PC-3 (cell line): ENCODE data around the gene CAMK2A. TPM values are rescaled to one million over a fixed set of nuclear protein-coding genes. Genes with fewer than 3 reads are reported as not detected.

Experiments
- ATAC-seq: fragments of 200-7000 bp; cut with Tn5 transposase; 2 replicates; pipeline ENCODE4 v1.9.1; 2020; ENCODE audit warnings: mild to moderate bottlenecking, moderate library complexity
- BruUV-seq: library from RNA; stranded (reverse); fragments of 400-500 nt; replicated peaks from 2 replicates; lab custom pipeline; 2021; lab: Mats Ljungman, UMichigan
- CTCF ChIA-PET: fragments of 300-600 bp; sonication (Branson Sonifier 250); formaldehyde crosslinking; loops from one replicate; lab custom pipeline; 2022; ENCODE audit warnings: antibody characterized with exemption; lab: Charles Lee
- POLR2A ChIA-PET: fragments of 300-600 bp; sonication (Branson Sonifier 250); formaldehyde crosslinking; loops from one replicate; lab custom pipeline; 2022; ENCODE audit warnings: antibody characterized with exemption; ENCODE audit not compliant: unreplicated experiment; lab: Charles Lee
- DNase-seq: peaks from one replicate; pipeline ENCODE4 v3.0.0-alpha.2; 2015
- H2AFZ ChIP-seq: fragments of 300-600 bp; sonication (generic); 2 replicates; pipeline ENCODE4 v1.6.0; 2016; ENCODE audit warnings: antibody characterized with exemption, low read length
- H3F3A ChIP-seq: fragments of 300-600 bp; sonication (generic); one replicate; pipeline ENCODE4 v1.6.0; 2017; ENCODE audit warnings: antibody characterized with exemption, low read length, control low read depth, mild to moderate bottlenecking; ENCODE audit not compliant: unreplicated experiment
- H3K27ac ChIP-seq: fragments of 300-600 bp; sonication (generic); 2 replicates; pipeline ENCODE4 v1.5.1; 2016; ENCODE audit warnings: mild to moderate bottlenecking, low read length
- H3K27me3 ChIP-seq: fragments of 300-600 bp; sonication (generic); 2 replicates; pipeline ENCODE4 v1.6.1; 2016; ENCODE audit warnings: low read length, mixed read lengths
- H3K36me3 ChIP-seq: fragments of 300-600 bp; sonication (generic); 2 replicates; pipeline ENCODE4 v1.6.1; 2016; ENCODE audit warnings: low read depth, mixed run types, low read length, mixed read lengths
- H3K4me1 ChIP-seq: fragments of 300-600 bp; sonication (generic); 2 replicates; pipeline ENCODE4 v1.5.1; 2016; ENCODE audit warnings: low read length; ENCODE audit not compliant: insufficient read depth
- H3K4me2 ChIP-seq: fragments of 300-600 bp; sonication (generic); 2 replicates; pipeline ENCODE4 v1.6.0; 2016; ENCODE audit warnings: low read length
- H3K4me3 ChIP-seq: fragments of 300-600 bp; sonication (generic); 2 replicates; pipeline ENCODE4 v1.5.1; 2016; ENCODE audit warnings: mild to moderate bottlenecking, low read length, mixed read lengths
- H3K79me2 ChIP-seq: fragments of 300-600 bp; sonication (generic); 2 replicates; pipeline ENCODE4 v1.6.1; 2017; ENCODE audit warnings: low read length, mixed read lengths
- H3K9ac ChIP-seq: fragments of 300-600 bp; sonication (generic); 2 replicates; pipeline ENCODE4 v1.6.0; 2016; ENCODE audit warnings: mild to moderate bottlenecking, low read length
- H3K9me2 ChIP-seq: fragments of 300-600 bp; sonication (generic); replicated peaks from 2 replicates; pipeline ENCODE4 v1.6.1; 2016; ENCODE audit warnings: mixed run types, low read length, mixed read lengths
- H3K9me3 ChIP-seq: fragments of 300-600 bp; sonication (generic); 2 replicates; pipeline ENCODE4 v1.6.1; 2016; ENCODE audit warnings: low read length, mixed read lengths
- H4K20me1 ChIP-seq: fragments of 300-600 bp; sonication (generic); 2 replicates; pipeline ENCODE4 v1.6.1; 2016; ENCODE audit warnings: low read length, mixed read lengths
- CTCF ChIP-seq: fragments of 300-600 bp; sonication (generic); conservative IDR thresholded peaks from 2 replicates; pipeline ENCODE4 v1.5.1; 2017; ENCODE audit warnings: antibody characterized with exemption, low read depth, mild to moderate bottlenecking, low read length
- EZH2 ChIP-seq: fragments of 300-600 bp; sonication (generic); IDR thresholded peaks from one replicate; pipeline ENCODE4 v1.6.1; 2017; ENCODE audit warnings: antibody characterized with exemption, mild to moderate bottlenecking, low read length; ENCODE audit not compliant: unreplicated experiment
- EZH2phosphoT487 ChIP-seq: fragments of 300-600 bp; sonication (generic); IDR thresholded peaks from 2 replicates; pipeline ENCODE4 v1.6.1; 2018; ENCODE audit warnings: mild to moderate bottlenecking, antibody characterized with exemption, low read length, borderline replicate concordance
- intact Hi-C: fragments of 100-400 bp; cut with micrococcal nuclease; formaldehyde crosslinking; loops from 2 replicates; pipeline ENCODE4 v1.9.0; 2023
- total RNA-seq: library from RNA; depleted of rRNA; stranded (reverse); fragments of >200 nt; gene quantifications from 2 replicates; pipeline ENCODE4 v1.2.3, GENCODE V29; 2014

The CAMK2A gene
- total RNA-seq, 1 experiment from 2014 or later, result 0.15 TPM

DNA sequence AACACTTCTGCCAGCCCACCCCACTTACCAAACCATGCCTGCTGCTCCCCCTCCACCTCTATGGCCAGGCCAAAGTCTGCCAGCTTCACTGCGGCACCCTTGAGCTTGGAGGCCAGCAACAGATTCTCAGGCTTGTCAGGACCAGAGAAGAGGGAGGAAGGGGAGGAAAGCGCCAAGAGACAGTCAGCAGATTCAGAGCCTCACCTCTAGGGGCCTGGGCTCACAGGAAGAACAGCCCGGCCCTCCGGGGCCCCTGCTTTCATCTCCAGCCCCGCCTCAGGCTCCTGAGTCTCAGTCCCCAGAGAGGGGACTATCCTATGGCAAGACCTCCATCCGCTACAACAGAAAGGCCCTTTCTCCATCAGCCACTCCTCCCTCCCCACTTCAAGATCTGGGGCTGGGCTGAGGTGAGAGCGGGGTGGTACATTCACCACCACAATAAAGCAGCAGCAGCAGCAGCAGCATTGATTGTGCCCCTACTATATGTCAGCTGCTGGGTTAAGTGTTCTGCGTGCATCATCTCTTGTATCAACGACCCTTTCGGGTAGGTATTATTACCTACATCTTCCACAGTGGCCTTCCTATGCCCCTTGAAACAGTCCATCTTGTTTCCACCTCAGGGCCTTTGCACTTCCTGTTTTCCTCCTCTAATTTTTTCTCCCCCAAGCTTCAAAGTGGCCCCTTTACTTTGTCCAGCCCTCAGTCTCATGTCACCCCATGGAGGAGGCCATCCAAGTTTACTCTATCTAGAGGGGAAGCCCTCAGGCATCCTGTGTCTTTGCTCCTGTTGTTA is 36.0 kb downstream of the CAMK2A start:
- CTCF ChIA-PET, result no interaction called here
- ATAC-seq, result no peak
- no peaks in the 10 kb centered on the region for H3K9me2 ChIP-seq

DNA sequence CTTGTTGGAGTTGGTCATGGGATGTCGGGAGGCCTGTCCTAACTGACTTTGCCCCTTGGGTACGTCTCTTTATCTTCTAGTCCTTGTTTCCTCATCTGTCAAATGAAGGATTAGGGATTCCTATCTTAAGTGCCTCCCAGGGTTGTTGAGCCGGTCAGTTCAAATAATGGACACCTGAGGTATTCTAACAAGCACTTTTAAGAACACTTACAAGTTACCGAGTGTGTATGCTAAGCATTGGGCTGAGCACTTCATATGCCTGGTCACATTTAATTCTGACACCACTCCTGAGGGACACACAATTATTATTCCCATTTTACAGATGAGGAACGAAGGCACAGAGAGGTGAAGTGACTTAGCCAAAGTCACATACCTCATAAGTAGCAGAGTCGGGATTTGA is 37.1 kb downstream of the CAMK2A start:
- no peaks in the 10 kb centered on the region for H4K20me1 ChIP-seq
- no peak for DNase-seq
- H3K4me2 ChIP-seq, result no peak overlapping the region
- H3K79me2 ChIP-seq, result no peaks in the 10 kb centered on the region
- H3K9me2 ChIP-seq, result no peaks in the 10 kb centered on the region
- BruUV-seq, result no TSS peak
- POLR2A ChIA-PET, result interaction anchor here (0.6 kb wide), 1 partner anchor 16 kb away, joined by 3 read pairs; no protein-coding TSS in a partner anchor
- TF ChIP-seq EZH2 (no peak), CTCF (no peak), EZH2phosphoT487 (no peak)
- no peaks in the 10 kb centered on the region for H3F3A ChIP-seq
- intact Hi-C loops, result no loop called here
- H3K27me3 ChIP-seq, result no peaks in the 10 kb centered on the region
- no peak overlapping the region for H3K9ac ChIP-seq
- H3K4me1 ChIP-seq, result no peaks in the 10 kb centered on the region
- H3K9me3 ChIP-seq, result no peaks in the 10 kb centered on the region
- H3K27ac ChIP-seq, result no peak overlapping the region
- H3K36me3 ChIP-seq, result no peaks in the 10 kb centered on the region
- H3K4me3 ChIP-seq, result no peak overlapping the region
- no peak for ATAC-seq
- CTCF ChIA-PET, result no interaction called here
- H2AFZ ChIP-seq, result no peak overlapping the region

More for the DNA sequence above, 36.0 kb downstream of the CAMK2A start:
- Histone ChIP-seq H3K36me3 (no peaks in the 10 kb centered on the region), H3K27me3 (no peaks in the 10 kb centered on the region), H3K27ac (no peak overlapping the region), H3K79me2 (no peaks in the 10 kb centered on the region), H3K4me1 (no peaks in the 10 kb centered on the region), H3K9ac (no peak overlapping the region), H3K4me2 (no peak overlapping the region), H2AFZ (no peak overlapping the region), H3F3A (no peaks in the 10 kb centered on the region), H3K4me3 (no peak overlapping the region), H3K9me3 (no peaks in the 10 kb centered on the region), H4K20me1 (no peaks in the 10 kb centered on the region)
- intact Hi-C loops, result no loop called here
- no peak for DNase-seq
- TF ChIP-seq EZH2phosphoT487 (no peak), EZH2 (no peak), CTCF (no peak)
- no TSS peak for BruUV-seq
- POLR2A ChIA-PET, result no interaction called here

DNA sequence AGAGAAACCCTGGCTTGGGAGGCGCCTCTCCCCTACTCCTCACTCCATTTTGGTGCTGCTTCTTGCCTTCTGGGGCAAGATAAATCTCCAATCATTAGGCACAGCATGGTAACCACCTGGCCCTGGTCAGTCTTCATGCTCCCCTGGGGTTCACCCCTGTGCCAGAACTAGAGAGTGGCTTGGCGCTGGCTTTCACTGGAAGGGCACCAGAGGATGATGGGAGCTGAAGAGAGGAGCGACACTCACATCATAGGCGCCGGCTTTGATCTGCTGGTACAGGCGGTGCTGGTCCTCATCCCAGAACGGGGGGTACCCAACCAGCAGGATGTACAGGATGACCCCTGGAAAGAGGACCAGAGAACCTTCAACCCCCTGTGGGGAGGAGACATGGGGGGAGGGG is 38.1 kb downstream of the CAMK2A start:
- CTCF ChIA-PET, result no interaction called here
- ATAC-seq (no peak), DNase-seq (no peak)
- Histone ChIP-seq H3K4me1 (no peaks in the 10 kb centered on the region), H3K79me2 (no peaks in the 10 kb centered on the region), H3K4me2 (no peak overlapping the region), H3F3A (no peaks in the 10 kb centered on the region), H3K9ac (no peak overlapping the region), H4K20me1 (no peaks in the 10 kb centered on the region), H3K9me2 (no peaks in the 10 kb centered on the region), H2AFZ (no peak overlapping the region), H3K27ac (no peak overlapping the region), H3K4me3 (no peak overlapping the region), H3K9me3 (no peaks in the 10 kb centered on the region), H3K27me3 (no peaks in the 10 kb centered on the region), H3K36me3 (no peaks in the 10 kb centered on the region)
- intact Hi-C loops, result no loop called here
- POLR2A ChIA-PET, result no interaction called here
- TF ChIP-seq EZH2phosphoT487 (no peak), CTCF (no peak), EZH2 (no peak)
- BruUV-seq, result no TSS peak
